HG02885 (cell line): ENCODE results near the gene APAF1.
"Not testable (repeated sequence)": the region's sequence is repeated elsewhere in the genome, so short reads cannot be mapped to it uniquely, and the experiment has no call there.

Experiments used
- ATAC-seq: cut with Tn5 transposase; IDR thresholded peaks from one replicate; pipeline ENCODE4 v1.9.1; 2021; ENCODE audit warnings: mild to moderate bottlenecking; ENCODE audit not compliant: unreplicated experiment, poor library complexity

Gene APAF1, protein sequence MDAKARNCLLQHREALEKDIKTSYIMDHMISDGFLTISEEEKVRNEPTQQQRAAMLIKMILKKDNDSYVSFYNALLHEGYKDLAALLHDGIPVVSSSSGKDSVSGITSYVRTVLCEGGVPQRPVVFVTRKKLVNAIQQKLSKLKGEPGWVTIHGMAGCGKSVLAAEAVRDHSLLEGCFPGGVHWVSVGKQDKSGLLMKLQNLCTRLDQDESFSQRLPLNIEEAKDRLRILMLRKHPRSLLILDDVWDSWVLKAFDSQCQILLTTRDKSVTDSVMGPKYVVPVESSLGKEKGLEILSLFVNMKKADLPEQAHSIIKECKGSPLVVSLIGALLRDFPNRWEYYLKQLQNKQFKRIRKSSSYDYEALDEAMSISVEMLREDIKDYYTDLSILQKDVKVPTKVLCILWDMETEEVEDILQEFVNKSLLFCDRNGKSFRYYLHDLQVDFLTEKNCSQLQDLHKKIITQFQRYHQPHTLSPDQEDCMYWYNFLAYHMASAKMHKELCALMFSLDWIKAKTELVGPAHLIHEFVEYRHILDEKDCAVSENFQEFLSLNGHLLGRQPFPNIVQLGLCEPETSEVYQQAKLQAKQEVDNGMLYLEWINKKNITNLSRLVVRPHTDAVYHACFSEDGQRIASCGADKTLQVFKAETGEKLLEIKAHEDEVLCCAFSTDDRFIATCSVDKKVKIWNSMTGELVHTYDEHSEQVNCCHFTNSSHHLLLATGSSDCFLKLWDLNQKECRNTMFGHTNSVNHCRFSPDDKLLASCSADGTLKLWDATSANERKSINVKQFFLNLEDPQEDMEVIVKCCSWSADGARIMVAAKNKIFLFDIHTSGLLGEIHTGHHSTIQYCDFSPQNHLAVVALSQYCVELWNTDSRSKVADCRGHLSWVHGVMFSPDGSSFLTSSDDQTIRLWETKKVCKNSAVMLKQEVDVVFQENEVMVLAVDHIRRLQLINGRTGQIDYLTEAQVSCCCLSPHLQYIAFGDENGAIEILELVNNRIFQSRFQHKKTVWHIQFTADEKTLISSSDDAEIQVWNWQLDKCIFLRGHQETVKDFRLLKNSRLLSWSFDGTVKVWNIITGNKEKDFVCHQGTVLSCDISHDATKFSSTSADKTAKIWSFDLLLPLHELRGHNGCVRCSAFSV (N-terminal part only)

DNA sequence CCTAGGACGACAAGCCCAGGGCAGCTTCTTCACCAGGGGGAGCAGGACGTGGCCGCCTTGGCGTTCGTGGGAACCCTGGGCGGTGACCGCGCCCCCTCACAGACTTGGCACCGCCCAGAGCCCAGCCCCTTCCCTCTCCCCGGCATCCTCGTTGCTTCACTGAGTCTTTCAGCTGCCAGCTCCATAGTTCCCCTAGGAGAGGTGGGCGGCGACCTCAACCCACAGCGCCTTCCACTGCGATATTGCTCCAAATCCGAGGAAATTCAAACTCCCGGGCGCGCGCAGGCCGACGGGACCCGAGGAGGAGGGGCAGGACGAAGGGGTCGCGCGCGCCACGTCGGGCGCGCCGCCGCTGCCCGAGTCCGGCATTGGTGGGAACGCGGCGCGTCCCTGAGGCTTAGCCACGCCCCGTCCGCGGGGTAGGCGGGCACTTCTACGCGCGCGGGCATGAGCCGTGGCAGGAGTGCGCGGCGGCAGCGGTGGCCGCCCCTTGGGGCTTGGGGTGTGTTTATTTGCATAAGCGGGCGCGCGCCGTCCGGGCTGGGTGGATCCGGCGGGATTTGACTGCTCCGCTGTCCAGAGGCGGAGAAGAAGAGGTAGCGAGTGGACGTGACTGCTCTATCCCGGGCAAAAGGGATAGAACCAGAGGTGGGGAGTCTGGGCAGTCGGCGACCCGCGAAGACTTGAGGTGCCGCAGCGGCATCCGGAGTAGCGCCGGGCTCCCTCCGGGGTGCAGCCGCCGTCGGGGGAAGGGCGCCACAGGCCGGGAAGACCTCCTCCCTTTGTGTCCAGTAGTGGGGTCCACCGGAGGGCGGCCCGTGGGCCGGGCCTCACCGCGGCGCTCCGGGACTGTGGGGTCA is at the start of gene APAF1, which contains the start of gene IKBIP:
APAF1 (plus strand) TSS at position 579 of the 860 bp plus-strand sequence. CDS start 3,070 bp downstream, outside the sequence.
IKBIP (minus strand) TSS at position 77 of the 860 bp plus-strand sequence. CDS start 87 bp downstream, outside the sequence.
- peak; percentile 86 for ATAC-seq

GRCh38 chr12:98597313-98597712 is 47.8 kb upstream of the APAF1 start:
- not testable (repeated sequence) for ATAC-seq

- ATAC-seq: no peak
Observed at GRCh38 chr12:98601924-98602323, 43.2 kb upstream of the APAF1 start.

DNA sequence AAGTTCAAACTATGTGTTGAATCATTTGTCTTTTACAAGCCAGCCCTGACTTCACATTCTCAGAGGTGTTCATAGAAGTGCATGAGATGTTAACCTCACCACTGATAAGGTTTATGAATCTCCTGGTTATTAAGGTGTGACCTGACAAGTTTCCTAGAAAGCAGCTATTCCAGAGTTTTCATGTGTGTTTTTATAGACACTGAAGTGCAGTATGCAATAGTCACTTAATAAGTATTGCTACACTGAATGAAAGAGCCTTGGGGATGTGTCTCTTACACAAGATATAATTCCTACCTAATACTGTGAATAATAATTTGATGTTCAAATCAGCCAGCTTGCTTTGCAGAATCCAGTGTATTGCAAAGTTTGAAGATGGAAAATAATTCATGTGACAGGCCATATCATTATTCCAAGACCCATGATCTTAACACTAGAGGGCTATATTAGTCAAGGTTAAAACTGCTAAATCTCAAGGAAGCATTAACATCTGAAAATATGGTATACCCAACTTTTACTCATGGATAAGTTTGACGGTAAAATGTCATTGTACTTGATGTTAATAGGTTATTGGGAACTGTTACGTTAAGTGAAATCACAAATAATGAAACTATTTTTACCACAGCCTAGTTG is 38.6 kb upstream of the APAF1 start:
- ATAC-seq: no peak

DNA sequence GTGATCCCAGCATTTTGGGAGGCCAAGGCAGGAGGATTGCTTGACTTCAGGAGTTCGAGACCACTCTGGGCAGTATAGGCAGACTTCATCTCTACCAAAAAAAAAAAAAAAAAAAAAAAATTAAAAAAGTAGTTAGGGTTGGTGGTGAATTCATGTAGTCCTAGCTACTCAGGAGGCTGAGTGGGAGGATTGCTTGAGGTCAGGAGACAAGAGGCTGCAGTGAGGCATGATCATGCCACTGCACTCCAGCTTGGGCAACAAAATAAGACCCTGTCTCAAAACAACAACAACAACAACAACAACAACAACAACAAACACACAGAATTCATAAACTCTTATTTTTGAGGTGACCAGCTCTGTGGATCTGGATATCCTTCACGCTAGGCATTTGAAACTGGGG is 34.5 kb upstream of the APAF1 start:
- no peak for ATAC-seq

DNA sequence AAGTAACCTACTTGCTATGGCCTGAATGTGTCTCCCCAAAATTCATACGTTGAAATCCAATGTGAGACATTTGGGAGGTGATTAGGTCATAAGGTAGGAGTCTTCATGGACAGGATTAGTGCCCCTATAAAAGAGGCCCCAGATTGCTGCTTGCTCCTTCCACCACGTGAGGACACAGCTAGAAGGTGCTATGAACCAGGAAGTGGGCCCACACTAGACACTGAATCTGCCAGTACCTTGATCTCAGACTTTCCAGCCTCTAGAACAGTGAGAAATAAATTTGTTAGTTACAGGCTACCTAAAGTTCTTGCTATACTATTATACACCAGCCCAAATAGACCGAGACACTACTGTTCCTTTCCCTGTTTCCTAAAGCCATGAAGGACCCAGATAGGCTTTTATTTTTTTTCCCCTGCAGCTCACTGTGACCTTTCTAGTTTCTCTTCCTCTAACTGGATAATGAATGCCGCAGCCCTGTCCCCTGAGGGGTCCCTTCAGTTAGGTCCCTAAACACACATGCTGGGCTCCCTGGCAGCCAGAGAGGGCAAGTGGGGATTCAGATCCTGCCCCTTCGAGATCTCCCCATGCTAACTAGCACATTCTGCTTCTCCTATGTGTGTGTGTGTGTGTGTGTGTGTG is 32.3 kb upstream of the APAF1 start:
- ATAC-seq: peak; percentile 90

- ATAC-seq: no peak
Observed at GRCh38 chr12:98618952-98619351, 26.1 kb upstream of the APAF1 start.

DNA sequence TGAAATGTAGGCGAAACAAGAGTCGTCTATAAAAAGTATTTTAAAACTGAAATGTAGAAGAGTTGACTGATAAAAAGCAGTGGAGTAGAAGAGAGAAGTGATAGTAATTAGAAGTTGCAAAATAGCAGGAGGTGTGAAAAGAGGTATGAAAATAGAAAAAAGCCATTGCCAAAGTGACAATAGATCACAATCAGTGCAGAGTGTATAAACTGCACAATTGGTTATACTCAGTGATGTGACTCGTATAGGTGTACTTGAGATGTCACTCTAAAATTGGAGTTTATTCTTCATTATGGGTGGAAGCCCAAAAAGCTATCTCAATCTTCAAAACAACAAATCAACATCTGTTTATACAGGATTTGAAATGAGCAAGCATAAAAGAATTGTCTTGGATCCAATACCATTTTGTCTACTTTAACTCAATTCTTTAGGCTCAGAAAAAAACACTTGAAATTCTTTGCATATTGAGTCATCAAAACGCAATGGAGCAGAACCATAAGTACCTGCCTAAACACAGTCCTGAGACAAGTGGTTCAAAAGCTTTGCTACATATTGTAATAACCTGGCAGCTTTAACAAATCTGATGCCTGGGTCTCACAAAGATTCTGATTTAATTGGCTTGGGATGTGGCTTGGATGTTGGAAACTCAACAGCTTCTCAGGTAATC is 9.3 kb upstream of the APAF1 start:
- peak; percentile 90 for ATAC-seq

DNA sequence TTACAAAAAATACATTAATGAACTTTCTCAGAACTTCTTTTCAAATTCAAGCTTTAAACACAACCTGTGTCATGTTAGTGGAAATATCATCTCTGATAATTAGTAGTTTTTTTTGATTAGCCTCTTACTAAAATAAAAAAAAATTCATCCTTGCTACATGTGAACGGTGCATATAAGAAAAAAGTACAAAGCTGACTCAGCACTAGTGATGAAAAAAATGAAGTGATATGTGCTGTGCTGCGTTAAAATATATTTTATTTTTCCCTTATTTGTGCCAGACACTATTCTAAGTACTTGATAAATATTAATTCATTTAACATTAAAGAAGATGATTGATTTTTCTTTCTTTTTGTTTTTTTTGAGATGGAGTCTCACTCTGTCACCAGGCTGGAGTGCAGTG is 8.0 kb upstream of the APAF1 start:
- ATAC-seq: no peak

DNA sequence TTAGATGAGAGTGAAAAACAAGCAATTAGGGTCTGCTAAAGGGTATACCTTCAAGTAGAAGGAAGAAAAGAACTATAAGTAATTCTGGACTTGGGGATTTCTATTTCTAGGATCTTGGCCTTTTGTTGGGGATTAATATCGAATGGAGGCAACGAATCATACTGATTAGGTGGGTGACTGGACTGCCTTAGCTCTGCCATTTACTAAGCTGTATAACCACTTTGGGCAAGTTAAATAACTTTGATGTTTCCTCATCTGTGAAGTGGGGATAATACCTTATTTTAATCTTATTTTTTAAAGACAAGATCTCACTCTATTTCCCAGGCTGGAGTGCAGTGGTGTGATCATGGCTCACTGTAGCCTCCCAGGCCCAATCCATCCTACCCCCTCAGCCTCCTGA is 7.1 kb upstream of the APAF1 start:
- ATAC-seq: no peak

GRCh38 chr12:98639491-98639890 is 5.6 kb upstream of the APAF1 start:
- ATAC-seq: no peak

GRCh38 chr12:98642801-98643200 is 2.3 kb upstream of the APAF1 start:
- ATAC-seq: not testable (repeated sequence)

DNA sequence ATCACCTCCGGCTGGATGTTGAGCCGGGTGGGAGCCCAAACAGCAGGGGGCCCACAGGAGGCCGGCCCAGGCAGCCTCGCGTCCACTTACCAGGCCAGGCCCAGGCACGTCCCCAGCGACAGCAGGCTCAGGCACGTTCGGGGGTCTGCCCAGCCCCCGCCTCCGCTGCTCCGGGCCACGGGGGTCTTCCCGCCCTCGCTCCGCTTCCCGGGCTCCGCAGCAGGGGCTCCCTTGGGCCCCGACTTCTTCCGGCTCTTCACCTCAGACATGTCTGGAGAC is 718 bp upstream of the APAF1 start:
- peak; percentile 19 for ATAC-seq

GRCh38 chr12:98645572-98646067 is 530 bp downstream of the APAF1 start:
- ATAC-seq: no peak

- ATAC-seq: no peak
Observed at GRCh38 chr12:98646294-98647090, 1.4 kb downstream of the APAF1 start.

DNA sequence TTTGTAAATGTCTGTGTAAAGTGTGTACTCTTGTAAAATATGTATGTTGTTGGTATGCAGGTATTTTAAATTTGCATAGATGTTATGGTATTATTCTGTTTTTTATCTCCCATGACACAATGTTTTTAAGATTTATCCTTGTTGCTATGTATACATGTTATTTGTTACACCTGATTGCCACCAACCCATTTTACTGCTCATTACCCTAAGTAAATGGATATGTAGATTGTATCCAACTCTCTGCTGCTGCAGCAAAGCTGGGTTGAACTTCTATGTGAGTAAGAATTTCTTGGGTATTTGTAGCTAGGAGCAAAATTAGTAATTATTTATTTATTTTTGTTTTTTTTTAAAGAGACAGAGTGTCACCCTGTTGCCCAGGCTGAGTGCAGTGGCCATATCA is 6.2 kb downstream of the APAF1 start:
- ATAC-seq: no peak

DNA sequence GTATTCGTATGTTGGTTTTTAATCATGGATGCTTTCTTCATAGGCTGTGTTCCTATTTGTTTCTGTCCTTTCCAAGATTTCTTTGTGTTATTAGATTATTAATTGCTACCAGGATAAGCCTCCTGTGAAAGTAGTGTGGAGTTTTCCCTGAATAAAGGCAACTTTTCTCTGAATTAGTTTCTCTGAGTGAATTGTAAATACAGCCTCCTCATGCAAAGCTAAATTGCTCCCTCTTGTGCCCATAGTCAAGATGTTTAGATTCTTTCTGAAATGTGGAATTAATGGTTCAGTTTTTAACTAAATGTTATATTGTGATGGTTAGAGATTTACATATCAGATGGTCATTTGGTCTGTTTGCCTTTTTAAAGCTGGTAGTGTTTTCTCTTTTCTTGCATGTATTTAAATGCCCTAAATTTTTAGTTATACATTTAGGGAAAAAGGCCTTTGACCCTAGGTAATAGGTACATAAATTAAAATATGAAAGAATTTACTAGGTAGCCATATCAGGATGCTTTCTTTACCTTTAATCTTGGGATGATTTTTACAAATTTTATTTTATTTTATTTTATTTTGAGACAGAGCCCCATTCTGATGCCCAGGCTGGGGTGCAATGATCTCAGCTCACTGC is 8.9 kb downstream of the APAF1 start:
- ATAC-seq: no peak
